Testis (tissue), 2 donors: ENCODE data around the gene CAPN9.

ENCODE experiments used
- POLR2A ChIP-seq: fragments of 450-650 bp; IDR thresholded peaks from one replicate; pipeline ENCODE4 v1.6.1; 2017; ENCODE audit warnings: antibody characterized with exemption, mild to moderate bottlenecking, moderate library complexity
- TF ChIP-seq, protein P1 (sequence below), 3 experiments: fragments of 450-650 bp in 2 of 3; fragments of 200-600 bp in 1 of 3; sonication (generic) in 1 of 3; IDR thresholded peaks; one replicate each; pipeline ENCODE4 v1.5.1; 2016 to 2019; ENCODE audit warnings: antibody characterized with exemption in 3 of 3, mild to moderate bottlenecking in 2 of 3, moderate library complexity in 1 of 3

GRCh38 chr1:230709619-230710542 lies 37.3 kb upstream of the CAPN9 start:
- TF ChIP-seq POLR2A: no peak
- TF ChIP-seq, protein P1, sequence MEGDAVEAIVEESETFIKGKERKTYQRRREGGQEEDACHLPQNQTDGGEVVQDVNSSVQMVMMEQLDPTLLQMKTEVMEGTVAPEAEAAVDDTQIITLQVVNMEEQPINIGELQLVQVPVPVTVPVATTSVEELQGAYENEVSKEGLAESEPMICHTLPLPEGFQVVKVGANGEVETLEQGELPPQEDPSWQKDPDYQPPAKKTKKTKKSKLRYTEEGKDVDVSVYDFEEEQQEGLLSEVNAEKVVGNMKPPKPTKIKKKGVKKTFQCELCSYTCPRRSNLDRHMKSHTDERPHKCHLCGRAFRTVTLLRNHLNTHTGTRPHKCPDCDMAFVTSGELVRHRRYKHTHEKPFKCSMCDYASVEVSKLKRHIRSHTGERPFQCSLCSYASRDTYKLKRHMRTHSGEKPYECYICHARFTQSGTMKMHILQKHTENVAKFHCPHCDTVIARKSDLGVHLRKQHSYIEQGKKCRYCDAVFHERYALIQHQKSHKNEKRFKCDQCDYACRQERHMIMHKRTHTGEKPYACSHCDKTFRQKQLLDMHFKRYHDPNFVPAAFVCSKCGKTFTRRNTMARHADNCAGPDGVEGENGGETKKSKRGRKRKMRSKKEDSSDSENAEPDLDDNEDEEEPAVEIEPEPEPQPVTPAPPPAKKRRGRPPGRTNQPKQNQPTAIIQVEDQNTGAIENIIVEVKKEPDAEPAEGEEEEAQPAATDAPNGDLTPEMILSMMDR (IDR thresholded peaks at IDR 0.05): no peak
